ENCODE data around the gene SLC35F2.

SLC35F2 gene

GRCh38 chr11:107743191-107743590 lies 115.4 kb downstream of the SLC35F2 start:
- in situ Hi-C loops (cut with HindIII; ENCODE audit: low sequenced_read_pairs), result no loop called here

- in situ Hi-C loops (cut with HindIII; ENCODE audit: low sequenced_read_pairs), result no loop called here
Measured at GRCh38 chr11:107741044-107741823, 117.4 kb downstream of the SLC35F2 start.

Measured in DLD1 (cell line).